Stomach (tissue), 9 donors: ENCODE data around the gene SAPCD2. TPM values are rescaled to one million over a fixed set of nuclear protein-coding genes. Genes with fewer than 3 reads are reported as not detected.

Experiments
- DNase-seq, 2 donors: peaks; one replicate each; pipeline versions ENCODE4 v3.0.0 to v3.0.0-alpha.2; 2013 to 2019
- H3K27ac ChIP-seq, 5 donors: fragments of 200-600 bp in 4 of 5; sonication (generic) in 4 of 5; one replicate each; pipeline ENCODE4 v1.5.1; 2013 to 2019; ENCODE audit warnings: mild to moderate bottlenecking in 1 of 5, moderate library complexity in 1 of 5
- H3K27me3 ChIP-seq, 3 donors: fragments of 200-600 bp; sonication (generic); one replicate each; pipeline ENCODE4 v1.5.1; 2017 to 2019; ENCODE audit warnings: mixed run types in 1 of 3
- H3K36me3 ChIP-seq, 4 donors: fragments of 200-600 bp; sonication (generic); 1 replicate in 3 of 4; 2 replicates in 1 of 4; pipeline ENCODE4 v1.5.1; 2016 to 2019
- H3K4me1 ChIP-seq, 4 donors: fragments of 200-600 bp; sonication (generic); one replicate each; pipeline ENCODE4 v1.5.1; 2016 to 2019
- H3K4me3 ChIP-seq, 4 donors: fragments of 200-600 bp; sonication (generic) in 3 of 4; one replicate each; pipeline ENCODE4 v1.5.1; 2016 to 2019; ENCODE audit warnings: mild to moderate bottlenecking in 1 of 4
- H3K9me3 ChIP-seq, 4 donors: fragments of 200-600 bp; sonication (generic); one replicate each; pipeline ENCODE4 v1.5.1; 2016 to 2019
- EP300 ChIP-seq: sonication (generic); formaldehyde crosslinking; IDR thresholded peaks from one replicate; pipeline ENCODE4 v1.6.1; 2017; ENCODE audit warnings: antibody characterized with exemption
- POLR2A ChIP-seq, 4 donors: fragments of 450-650 bp; IDR thresholded peaks; one replicate each; pipeline ENCODE4 v1.6.1; 2016; ENCODE audit warnings: antibody characterized with exemption in 4 of 4, control low read depth in 2 of 4, mild to moderate bottlenecking in 1 of 4, moderate library complexity in 1 of 4
- POLR2AphosphoS5 ChIP-seq, 3 donors: sonication (generic); formaldehyde crosslinking; IDR thresholded peaks; one replicate each; pipeline ENCODE4 v1.6.1; 2016; ENCODE audit warnings: antibody characterized with exemption in 3 of 3
- WGBS, 5 donors: extraction: QIAGEN DNeasy Blood & Tissue Kit in 3 of 5; methylation state at CpG; one replicate each; pipeline versions ENCODE4 v1.1.5 to v1.1.7; 2013 to 2018; 5-methylcytosine and 5-hydroxymethylcytosine counted together
- intact Hi-C: fragments of 100-400 bp; cut with DNase I; formaldehyde crosslinking; loops from one replicate; pipeline ENCODE4 v1.15.1; 2023; ENCODE audit warnings: low total_unique reads
- polyA plus RNA-seq, 3 donors: library from polyadenylated mRNA; stranded (reverse); fragments of 200-250 nt; gene quantifications; one replicate each; pipeline ENCODE4 v1.2.3, GENCODE V29; 2013
- small RNA-seq, 4 donors: library from RNA; depleted of rRNA; stranded (forward); fragments of <200 nt; gene quantifications; one replicate each; pipeline ENCODE3, GENCODE V24; 2016
- total RNA-seq, 5 donors: library from RNA; depleted of rRNA; stranded (reverse); fragments of >200 nt; gene quantifications; one replicate each; pipeline versions ENCODE4 v1.1.0 to v1.2.3, GENCODE V29; 2014 to 2016
- TF ChIP-seq, protein P1 (sequence below), 7 experiments: fragments of 450-650 bp in 4 of 7; fragments of 200-600 bp in 3 of 7; sonication (generic) in 3 of 7; IDR thresholded peaks; one replicate each; pipeline ENCODE4 v1.5.1; 2016 to 2019; ENCODE audit warnings: antibody characterized with exemption in 7 of 7, control low read depth in 2 of 7, mild to moderate bottlenecking in 1 of 7
- donor health status: healthy with polysubstance abuse.
- donor health status: Bipolar disorder and iron deficiency.
- donor health status: healthy.

SAPCD2 gene
- total and polyA plus RNA-seq, 8 donors = 1.7 to 84.9 (median 3.8) TPM; not detected in 1

DNA sequence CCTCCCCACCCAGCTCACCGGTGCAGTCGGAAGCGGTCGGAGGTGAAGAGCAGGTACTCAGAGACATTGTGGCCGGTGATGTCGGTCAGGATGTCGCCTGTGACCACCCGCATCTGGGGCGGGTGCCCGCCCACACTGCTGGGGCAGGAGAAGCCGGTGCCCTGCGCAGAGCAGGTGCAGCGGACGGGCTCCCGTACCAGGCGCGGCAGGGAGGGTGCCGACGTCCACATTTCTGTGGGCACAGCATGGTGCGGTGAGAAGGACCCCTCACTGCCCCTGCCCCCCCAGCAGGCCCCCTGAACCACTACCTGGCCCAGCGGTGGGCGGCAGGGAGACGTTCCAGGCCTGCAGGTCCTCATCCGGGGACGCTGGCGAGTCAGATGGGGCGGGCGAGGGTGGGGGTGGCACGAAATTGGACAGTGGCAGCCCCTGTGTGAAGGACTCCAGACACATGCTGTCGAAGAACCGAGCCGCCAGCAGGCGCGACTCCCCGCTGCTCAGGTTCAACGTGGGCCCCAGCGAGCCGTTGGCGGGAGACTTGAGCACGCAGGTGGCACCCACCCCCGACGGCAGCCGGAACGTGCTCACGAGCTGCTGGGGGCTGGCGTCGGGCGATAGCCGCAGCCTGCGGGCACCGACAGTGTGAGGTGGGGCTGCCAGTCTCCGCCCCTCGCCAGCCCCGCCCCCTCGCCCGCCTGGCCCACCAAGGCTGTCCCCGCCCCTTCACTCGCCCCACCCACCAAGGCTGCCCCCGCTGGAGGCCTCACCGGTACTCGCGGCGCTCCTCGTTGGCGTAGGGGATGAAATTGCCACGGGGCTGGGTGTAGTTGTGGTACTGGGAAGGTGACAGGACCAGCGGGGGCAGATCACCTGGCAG lies 57.4 kb downstream of the SAPCD2 start:
- H3K9me3 ChIP-seq = no peaks in the 10 kb centered on the region
- no peaks in the 10 kb centered on the region for H3K4me1 ChIP-seq
- no peaks in the 10 kb centered on the region for H3K27me3 ChIP-seq
- no peak for TF ChIP-seq POLR2AphosphoS5 (IDR thresholded peaks at IDR 0.05)
- no peak for TF ChIP-seq POLR2A (IDR thresholded peaks at IDR 0.05)
- TF ChIP-seq, protein P1, sequence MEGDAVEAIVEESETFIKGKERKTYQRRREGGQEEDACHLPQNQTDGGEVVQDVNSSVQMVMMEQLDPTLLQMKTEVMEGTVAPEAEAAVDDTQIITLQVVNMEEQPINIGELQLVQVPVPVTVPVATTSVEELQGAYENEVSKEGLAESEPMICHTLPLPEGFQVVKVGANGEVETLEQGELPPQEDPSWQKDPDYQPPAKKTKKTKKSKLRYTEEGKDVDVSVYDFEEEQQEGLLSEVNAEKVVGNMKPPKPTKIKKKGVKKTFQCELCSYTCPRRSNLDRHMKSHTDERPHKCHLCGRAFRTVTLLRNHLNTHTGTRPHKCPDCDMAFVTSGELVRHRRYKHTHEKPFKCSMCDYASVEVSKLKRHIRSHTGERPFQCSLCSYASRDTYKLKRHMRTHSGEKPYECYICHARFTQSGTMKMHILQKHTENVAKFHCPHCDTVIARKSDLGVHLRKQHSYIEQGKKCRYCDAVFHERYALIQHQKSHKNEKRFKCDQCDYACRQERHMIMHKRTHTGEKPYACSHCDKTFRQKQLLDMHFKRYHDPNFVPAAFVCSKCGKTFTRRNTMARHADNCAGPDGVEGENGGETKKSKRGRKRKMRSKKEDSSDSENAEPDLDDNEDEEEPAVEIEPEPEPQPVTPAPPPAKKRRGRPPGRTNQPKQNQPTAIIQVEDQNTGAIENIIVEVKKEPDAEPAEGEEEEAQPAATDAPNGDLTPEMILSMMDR (IDR thresholded peaks at IDR 0.05) = no peak
- TF ChIP-seq EP300 = no peak
- H3K4me3 ChIP-seq = no peak overlapping the region
- no peak overlapping the region for H3K27ac ChIP-seq
- peaks cover 13 to 99% (median 96%) of the 10 kb centered on the region in 4 donors for H3K36me3 ChIP-seq
- intact Hi-C loops = no loop called here
- no peak for DNase-seq
- WGBS, 5 donors = 78 to 94% (median 84%) methylated on average over 45 to 67 of the region's 67 CpGs

Small RNAs within 50 kb of the gene (small RNA-seq; reads per million reads assigned to genes)
- gene RF00153 = 0 reads per million in 4 donors

Other genes with a start within 250 kb of the SAPCD2 start
Only the 30 nearest of the 36 such genes appear.
- 100 to 1,000 TPM in 1 of 5 donors, 10 to 100 TPM in 2, 1 to 10 TPM in 2; 5.5 to 248 (median 12.8) TPM for gene TRAF2, start 184.0 kb downstream of the SAPCD2 start, total RNA-seq
- 10 to 100 TPM; 10.0 to 12.1 (median 11.3) TPM for gene TRAF2, start 184.0 kb downstream of the SAPCD2 start, polyA plus RNA-seq
- gene FBXW5, start 125.8 kb downstream of the SAPCD2 start, total RNA-seq = 100 to 1,000 TPM in 4 of 5 donors, 10 to 100 TPM in 1; 47.7 to 435 (median 174) TPM
- gene FBXW5, start 125.8 kb downstream of the SAPCD2 start, polyA plus RNA-seq = 100 to 1,000 TPM in 2 of 3 donors, 10 to 100 TPM in 1; 91.0 to 109 (median 102) TPM
- not detected for gene C8G, start 125.3 kb downstream of the SAPCD2 start, total RNA-seq
- 1 to 10 TPM in 2 of 3 donors, not detected in 1; 2.3 to 5.5 TPM for gene C8G, start 125.3 kb downstream of the SAPCD2 start, polyA plus RNA-seq
- 1 to 10 TPM in 1 of 5 donors, under 1 TPM in 1, not detected in 3; 0.73 to 2.2 TPM for gene LCN12, start 118.3 kb downstream of the SAPCD2 start, total RNA-seq
- 1 to 10 TPM; 2.3 to 6.3 (median 3.1) TPM for gene LCN12, start 118.3 kb downstream of the SAPCD2 start, polyA plus RNA-seq
- gene PTGDS, start 93.1 kb downstream of the SAPCD2 start, total RNA-seq = 10 to 100 TPM in 4 of 5 donors, 1 to 10 TPM in 1; 2.3 to 34.9 (median 30.4) TPM
- gene PTGDS, start 93.1 kb downstream of the SAPCD2 start, polyA plus RNA-seq = 10 to 100 TPM; 18.6 to 64.4 (median 37.3) TPM
- gene LCNL1, start 87.6 kb downstream of the SAPCD2 start, total RNA-seq = not detected
- gene LCNL1, start 87.6 kb downstream of the SAPCD2 start, polyA plus RNA-seq = under 1 TPM in 2 of 3 donors, not detected in 1; 0.19 to 0.25 TPM
- 10 to 100 TPM; 11.9 to 93.6 (median 45.2) TPM for gene PAXX, start 78.1 kb downstream of the SAPCD2 start, total RNA-seq
- 100 to 1,000 TPM; 158 to 206 (median 178) TPM for gene PAXX, start 78.1 kb downstream of the SAPCD2 start, polyA plus RNA-seq
- 1 to 10 TPM in 1 of 5 donors, not detected in 4; 3.3 TPM for gene CLIC3, start 74.0 kb downstream of the SAPCD2 start, total RNA-seq
- gene CLIC3, start 74.0 kb downstream of the SAPCD2 start, polyA plus RNA-seq = 10 to 100 TPM in 2 of 3 donors, 1 to 10 TPM in 1; 4.3 to 70.9 (median 15.2) TPM
- 100 to 1,000 TPM in 1 of 5 donors, 10 to 100 TPM in 3, 1 to 10 TPM in 1; 7.3 to 385 (median 72.8) TPM for gene ABCA2, start 42.3 kb downstream of the SAPCD2 start, total RNA-seq
- 10 to 100 TPM in 2 of 3 donors, 1 to 10 TPM in 1; 9.3 to 25.5 (median 24.4) TPM for gene ABCA2, start 42.3 kb downstream of the SAPCD2 start, polyA plus RNA-seq
- 1 to 10 TPM in 1 of 5 donors, under 1 TPM in 1, not detected in 3; 0.37 to 3.9 TPM for gene FUT7, start 38.5 kb downstream of the SAPCD2 start, total RNA-seq
- under 1 TPM in 2 of 3 donors, not detected in 1; 0.23 to 0.50 TPM for gene FUT7, start 38.5 kb downstream of the SAPCD2 start, polyA plus RNA-seq
- gene NPDC1, start 24.4 kb downstream of the SAPCD2 start, total RNA-seq = 100 to 1,000 TPM in 4 of 5 donors, 10 to 100 TPM in 1; 20.0 to 276 (median 189) TPM
- gene NPDC1, start 24.4 kb downstream of the SAPCD2 start, polyA plus RNA-seq = 100 to 1,000 TPM; 104 to 186 (median 115) TPM
- gene ENTPD2, start 16.5 kb downstream of the SAPCD2 start, total RNA-seq = 10 to 100 TPM in 1 of 5 donors, 1 to 10 TPM in 3, not detected in 1; 2.2 to 11.3 (median 6.7) TPM
- 1 to 10 TPM; 2.0 to 4.8 (median 2.9) TPM for gene ENTPD2, start 16.5 kb downstream of the SAPCD2 start, polyA plus RNA-seq
- gene UAP1L1, start 7.0 kb upstream of the SAPCD2 start, total RNA-seq = 10 to 100 TPM in 3 of 5 donors, 1 to 10 TPM in 2; 4.6 to 95.6 (median 22.8) TPM
- 1 to 10 TPM; 4.1 to 7.4 (median 6.0) TPM for gene UAP1L1, start 7.0 kb upstream of the SAPCD2 start, polyA plus RNA-seq
- 100 to 1,000 TPM in 1 of 5 donors, 10 to 100 TPM in 3, 1 to 10 TPM in 1; 4.7 to 167 (median 44.6) TPM for gene MAN1B1, start 16.4 kb upstream of the SAPCD2 start, total RNA-seq
- gene MAN1B1, start 16.4 kb upstream of the SAPCD2 start, polyA plus RNA-seq = 10 to 100 TPM; 22.8 to 52.6 (median 35.0) TPM
- 100 to 1,000 TPM in 3 of 5 donors, 10 to 100 TPM in 2; 25.9 to 251 (median 103) TPM for gene DPP7, start 44.2 kb upstream of the SAPCD2 start, total RNA-seq
- 100 to 1,000 TPM; 325 to 346 (median 338) TPM for gene DPP7, start 44.2 kb upstream of the SAPCD2 start, polyA plus RNA-seq
- under 1 TPM in 1 of 5 donors, not detected in 4; 0.55 TPM for gene GRIN1, start 68.6 kb upstream of the SAPCD2 start, total RNA-seq
- under 1 TPM in 2 of 3 donors, not detected in 1; 0.25 to 0.31 TPM for gene GRIN1, start 68.6 kb upstream of the SAPCD2 start, polyA plus RNA-seq
- gene LRRC26, start 99.5 kb upstream of the SAPCD2 start, total RNA-seq = 100 to 1,000 TPM in 1 of 5 donors, 10 to 100 TPM in 1, 1 to 10 TPM in 1, not detected in 2; 2.6 to 440 (median 11.2) TPM
- 1 to 10 TPM in 2 of 3 donors, under 1 TPM in 1; 1.00 to 7.7 (median 3.7) TPM for gene LRRC26, start 99.5 kb upstream of the SAPCD2 start, polyA plus RNA-seq
- gene TMEM210, start 101.5 kb upstream of the SAPCD2 start, total RNA-seq = not detected
- gene TMEM210, start 101.5 kb upstream of the SAPCD2 start, polyA plus RNA-seq = not detected
- gene ANAPC2, start 118.0 kb upstream of the SAPCD2 start, total RNA-seq = 100 to 1,000 TPM in 1 of 5 donors, 10 to 100 TPM in 4; 35.8 to 147 (median 42.9) TPM
- 10 to 100 TPM; 26.1 to 45.0 (median 40.7) TPM for gene ANAPC2, start 118.0 kb upstream of the SAPCD2 start, polyA plus RNA-seq
- gene SSNA1, start 118.1 kb upstream of the SAPCD2 start, total RNA-seq = 100 to 1,000 TPM in 2 of 5 donors, 10 to 100 TPM in 3; 28.1 to 154 (median 81.4) TPM
- 100 to 1,000 TPM; 118 to 146 (median 135) TPM for gene SSNA1, start 118.1 kb upstream of the SAPCD2 start, polyA plus RNA-seq
- gene TPRN, start 130.2 kb upstream of the SAPCD2 start, total RNA-seq = 100 to 1,000 TPM in 1 of 5 donors, 10 to 100 TPM in 3, 1 to 10 TPM in 1; 8.8 to 161 (median 25.0) TPM
- gene TPRN, start 130.2 kb upstream of the SAPCD2 start, polyA plus RNA-seq = 10 to 100 TPM; 23.5 to 36.9 (median 24.3) TPM
- gene TMEM203, start 135.1 kb upstream of the SAPCD2 start, total RNA-seq = 10 to 100 TPM; 20.6 to 33.5 (median 28.0) TPM
- 10 to 100 TPM; 29.3 to 37.0 (median 35.6) TPM for gene TMEM203, start 135.1 kb upstream of the SAPCD2 start, polyA plus RNA-seq
- gene NDOR1, start 135.1 kb upstream of the SAPCD2 start, total RNA-seq = 100 to 1,000 TPM in 1 of 5 donors, 10 to 100 TPM in 2, 1 to 10 TPM in 1, under 1 TPM in 1; 0.89 to 105 (median 15.5) TPM
- gene NDOR1, start 135.1 kb upstream of the SAPCD2 start, polyA plus RNA-seq = 1 to 10 TPM; 4.6 to 9.5 (median 6.4) TPM
- 10 to 100 TPM in 1 of 5 donors, 1 to 10 TPM in 2, under 1 TPM in 1, not detected in 1; 0.45 to 18.7 (median 3.3) TPM for gene RNF208, start 151.7 kb upstream of the SAPCD2 start, total RNA-seq
- gene RNF208, start 151.7 kb upstream of the SAPCD2 start, polyA plus RNA-seq = 10 to 100 TPM; 11.8 to 13.9 (median 13.9) TPM
- gene CYSRT1, start 154.6 kb upstream of the SAPCD2 start, total RNA-seq = 1 to 10 TPM in 1 of 5 donors, under 1 TPM in 1, not detected in 3; 0.92 to 3.6 TPM
- 10 to 100 TPM in 1 of 3 donors, 1 to 10 TPM in 2; 2.7 to 47.3 (median 3.4) TPM for gene CYSRT1, start 154.6 kb upstream of the SAPCD2 start, polyA plus RNA-seq
- gene RNF224, start 156.9 kb upstream of the SAPCD2 start, total RNA-seq = not detected
- 1 to 10 TPM in 1 of 3 donors, not detected in 2; 1.0 TPM for gene RNF224, start 156.9 kb upstream of the SAPCD2 start, polyA plus RNA-seq
- under 1 TPM in 1 of 5 donors, not detected in 4; 0.18 TPM for gene SLC34A3, start 160.3 kb upstream of the SAPCD2 start, total RNA-seq
- under 1 TPM in 1 of 3 donors, not detected in 2; 0.53 TPM for gene SLC34A3, start 160.3 kb upstream of the SAPCD2 start, polyA plus RNA-seq
- gene TUBB4B, start 170.7 kb upstream of the SAPCD2 start, total RNA-seq = 100 to 1,000 TPM in 4 of 5 donors, 10 to 100 TPM in 1; 69.4 to 170 (median 115) TPM
- 100 to 1,000 TPM; 188 to 292 (median 215) TPM for gene TUBB4B, start 170.7 kb upstream of the SAPCD2 start, polyA plus RNA-seq
- not detected for gene STPG3, start 180.7 kb upstream of the SAPCD2 start, total RNA-seq
- not detected for gene STPG3, start 180.7 kb upstream of the SAPCD2 start, polyA plus RNA-seq
- gene NELFB, start 184.8 kb upstream of the SAPCD2 start, total RNA-seq = 100 to 1,000 TPM in 1 of 5 donors, 10 to 100 TPM in 4; 11.2 to 134 (median 44.9) TPM
- 10 to 100 TPM; 29.0 to 38.0 (median 34.2) TPM for gene NELFB, start 184.8 kb upstream of the SAPCD2 start, polyA plus RNA-seq